SH-SY5Y (cell line): ENCODE results near the gene TCEAL5.

Experiments used
- GATA2 ChIP-seq: IDR thresholded peaks from 2 replicates; pipeline ENCODE4 v1.6.1; 2011; ENCODE audit warnings: mild to moderate bottlenecking, low read depth, low read length
- GATA3 ChIP-seq: IDR thresholded peaks from 2 replicates; pipeline ENCODE4 v1.6.1; 2011; ENCODE audit warnings: low read depth, mild to moderate bottlenecking, low read length, moderate library complexity

GRCh38 chrX:103249805-103250204 lies 26.7 kb downstream of the TCEAL5 start:
- TF ChIP-seq GATA2 (no peak), GATA3 (no peak)
